GM12874 (cell line): ENCODE results near the gene MAS1L.

Experiments used
- CTCF ChIP-seq: IDR thresholded peaks from 2 replicates; pipeline ENCODE4 v1.5.1; 2011; ENCODE audit warnings: low read depth, mild to moderate bottlenecking, control low read depth, low read length, moderate library complexity; ENCODE audit not compliant: insufficient read depth

Gene MAS1L

GRCh38 chr6:29509711-29510110 is 22.0 kb upstream of the MAS1L start:
- TF ChIP-seq CTCF, result no peak

GRCh38 chr6:29509239-29509638 is 21.5 kb upstream of the MAS1L start:
- TF ChIP-seq CTCF, result no peak

- no peak for TF ChIP-seq CTCF
Measured at GRCh38 chr6:29507319-29507718, 19.6 kb upstream of the MAS1L start.

GRCh38 chr6:29506446-29507067 is 18.8 kb upstream of the MAS1L start:
- no peak for TF ChIP-seq CTCF

GRCh38 chr6:29505808-29506207 is 18.1 kb upstream of the MAS1L start:
- no peak for TF ChIP-seq CTCF

GRCh38 chr6:29504961-29505360 is 17.2 kb upstream of the MAS1L start:
- no peak for TF ChIP-seq CTCF

- TF ChIP-seq CTCF, result no peak
Measured at GRCh38 chr6:29502597-29502996, 14.8 kb upstream of the MAS1L start.
